HG03460 (cell line): ENCODE results near the gene CXCR4.

Source experiments
- ATAC-seq: cut with Tn5 transposase; IDR thresholded peaks from one replicate; pipeline ENCODE4 v1.9.1; 2021; ENCODE audit not compliant: unreplicated experiment

Gene CXCR4

DNA sequence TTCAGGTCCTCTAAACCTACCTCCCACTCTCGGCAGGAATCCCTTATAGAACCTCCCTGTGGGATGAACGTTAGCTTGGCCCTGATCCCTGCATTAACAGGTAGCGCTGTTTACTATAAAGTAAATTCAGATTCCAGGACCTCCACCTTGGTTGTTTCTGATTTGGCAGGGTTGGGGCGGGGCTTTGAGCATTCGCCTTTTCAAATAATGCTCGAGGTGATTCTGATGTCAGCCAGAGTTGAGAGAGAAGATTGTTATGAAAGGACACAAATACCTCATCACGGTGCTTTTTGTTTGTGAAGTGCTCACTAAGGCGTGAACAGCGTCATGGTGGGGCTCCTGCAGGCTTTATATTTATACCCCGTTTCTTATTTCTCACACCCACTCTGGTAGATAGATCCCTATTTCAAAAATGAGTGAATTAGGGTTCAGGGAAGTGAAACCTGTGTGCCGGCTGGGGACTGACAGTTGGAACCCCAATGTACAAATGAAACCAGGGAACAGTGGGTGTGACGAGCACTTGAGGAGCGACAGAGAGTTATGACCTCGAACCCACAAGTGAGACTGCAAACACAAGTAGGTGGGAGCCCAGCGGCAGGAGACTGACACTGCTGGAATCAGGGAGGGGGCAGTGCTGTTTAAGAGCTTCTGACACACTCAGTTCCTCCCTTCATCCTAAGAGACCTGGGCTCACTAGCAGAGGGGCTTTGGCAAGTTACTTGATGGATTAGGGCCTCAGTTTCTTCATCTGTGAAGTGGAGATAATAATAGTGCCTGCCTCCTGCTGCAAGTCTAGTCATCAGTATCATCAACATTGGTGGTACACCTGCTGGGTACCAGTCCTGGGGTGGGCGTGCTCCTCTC is 14.2 kb upstream of the CXCR4 start:
- ATAC-seq: peak; percentile 73

DNA sequence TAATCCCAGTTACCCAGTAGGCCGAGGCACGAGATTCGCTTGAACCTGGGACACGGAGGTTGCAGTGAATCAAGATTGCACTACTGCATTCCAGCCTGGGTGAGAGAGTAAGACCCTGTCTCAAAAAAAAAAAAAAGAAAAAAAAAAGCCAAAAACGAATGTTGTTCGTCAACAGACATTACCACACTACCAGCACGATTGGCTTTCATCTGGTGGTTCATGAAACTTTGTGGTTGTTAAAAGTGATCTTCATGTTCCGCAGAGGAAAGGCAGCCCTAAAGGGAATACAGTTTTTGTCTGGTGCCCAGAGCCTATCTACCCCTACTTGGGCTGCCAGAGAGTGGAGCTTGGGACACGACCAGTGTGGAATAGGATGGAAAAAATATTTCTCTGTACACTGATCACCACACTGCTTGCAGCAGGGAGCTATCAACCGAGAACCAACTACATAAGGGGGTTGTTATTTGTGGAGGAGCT is 13.6 kb upstream of the CXCR4 start:
- peak; percentile 5 for ATAC-seq

DNA sequence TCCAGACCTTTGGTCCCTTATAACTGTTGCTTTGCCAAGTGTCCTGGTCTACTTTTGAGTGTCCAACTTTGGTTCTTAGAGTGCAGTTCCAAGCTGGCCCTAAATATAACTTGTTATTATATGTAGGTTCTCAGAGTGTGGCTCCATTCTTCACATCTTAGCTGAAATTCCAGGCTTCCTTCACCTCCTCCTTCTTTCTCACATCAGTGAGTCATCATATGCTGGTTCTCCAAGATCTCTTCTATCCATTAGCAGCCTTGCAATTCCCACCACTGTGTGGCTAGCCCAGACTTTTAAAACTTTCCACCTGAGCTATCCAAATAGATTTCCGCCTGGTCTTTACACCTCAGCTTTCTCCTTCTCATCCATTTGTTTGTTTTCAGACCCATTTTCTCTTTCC is 12.6 kb upstream of the CXCR4 start:
- ATAC-seq: no peak

DNA sequence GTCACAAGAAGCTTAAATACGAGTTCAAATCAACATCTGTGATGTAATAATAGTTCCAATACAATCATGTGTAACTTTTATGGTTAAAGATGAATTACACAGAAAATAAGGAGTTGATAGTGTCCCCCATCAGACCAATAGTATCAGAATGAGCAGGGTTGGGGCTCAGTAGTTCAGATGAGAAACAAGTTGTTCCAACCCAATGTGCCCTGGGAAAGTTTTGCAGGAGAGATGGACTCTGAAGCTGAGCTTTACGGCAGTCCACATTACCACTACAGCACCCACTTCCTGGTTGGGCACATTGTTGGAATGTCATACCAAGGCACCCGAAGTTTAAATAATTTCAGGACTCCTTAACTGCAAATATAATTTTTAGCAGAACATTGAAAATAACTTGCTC is 12.1 kb upstream of the CXCR4 start:
- no peak for ATAC-seq

DNA sequence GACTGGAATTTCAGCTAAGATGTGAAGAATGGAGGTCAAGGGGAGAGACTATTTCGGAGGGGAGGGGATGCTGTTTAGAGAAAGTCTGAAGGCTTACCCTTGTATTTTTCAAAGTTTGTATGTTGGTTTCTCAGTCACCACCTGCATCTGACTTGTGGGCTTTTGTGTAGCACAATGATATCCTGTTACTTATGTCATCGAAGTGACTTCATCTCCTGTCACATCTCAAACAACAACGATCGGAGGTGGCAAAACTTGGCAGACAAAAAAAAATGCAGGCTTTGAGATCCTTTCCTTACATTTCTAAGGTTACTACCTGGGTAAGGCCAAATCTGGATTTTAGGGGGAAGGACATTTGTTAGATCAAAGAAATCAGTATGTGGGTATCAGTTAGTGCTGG is 11.7 kb upstream of the CXCR4 start:
- ATAC-seq: no peak

DNA sequence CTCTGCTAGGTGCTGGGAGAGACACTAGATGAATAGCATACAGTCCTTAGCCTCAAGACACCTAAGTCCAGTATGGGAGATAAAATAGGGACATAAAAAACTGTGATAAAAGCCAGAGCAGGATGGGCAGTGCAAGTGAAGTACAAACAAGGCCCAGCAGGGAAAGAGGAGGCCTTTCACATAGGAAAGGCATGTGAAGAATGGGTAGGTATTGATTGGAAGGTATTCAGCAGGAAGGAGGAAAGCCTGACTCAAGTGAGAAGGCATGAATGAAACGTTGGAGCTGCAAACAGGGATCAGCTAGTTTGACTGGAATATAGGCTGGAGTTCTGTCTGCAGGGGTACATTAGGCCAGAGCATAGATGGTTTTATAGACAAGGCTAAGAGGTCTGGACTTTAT is 11.0 kb upstream of the CXCR4 start:
- ATAC-seq: no peak

DNA sequence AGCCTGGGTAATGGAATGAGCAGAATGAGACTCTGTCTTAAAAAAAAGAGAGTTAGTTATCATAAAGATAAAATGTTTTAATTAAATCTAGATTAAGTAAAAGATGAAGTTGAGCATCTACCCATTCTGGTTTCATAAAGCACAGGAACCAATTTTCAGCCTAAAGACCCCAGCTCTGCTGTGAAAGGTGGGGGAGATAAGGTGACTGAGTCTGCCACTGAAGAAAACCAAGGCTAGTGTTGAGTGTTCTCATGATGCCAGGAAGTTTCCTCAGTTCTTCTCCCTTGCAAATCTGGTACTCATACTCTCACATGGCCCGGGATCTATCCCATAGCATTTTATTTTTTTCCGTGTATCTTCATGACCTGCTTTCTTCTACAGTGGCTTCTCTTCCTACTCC is 10.4 kb upstream of the CXCR4 start:
- ATAC-seq: no peak

DNA sequence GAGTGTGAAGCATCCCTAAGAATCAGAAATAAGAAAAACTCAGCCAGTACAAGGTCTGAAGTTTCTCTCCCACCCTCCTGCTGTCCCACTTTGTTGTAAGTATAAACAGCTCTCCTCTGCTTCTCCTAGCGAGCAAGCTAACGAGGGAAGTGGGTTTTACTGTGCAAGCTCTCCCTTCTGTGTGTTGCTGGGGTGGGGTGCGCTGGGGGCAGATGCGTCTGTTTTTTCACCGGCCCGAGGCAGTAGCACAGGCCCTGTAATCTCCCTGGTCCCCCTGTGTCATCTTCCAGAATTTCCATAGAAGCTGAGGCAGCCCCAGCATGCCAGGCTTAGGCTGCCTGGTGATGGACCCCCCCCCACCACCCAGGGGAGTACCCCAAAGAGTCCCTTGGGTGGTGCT is 9.4 kb upstream of the CXCR4 start:
- ATAC-seq: no peak

DNA sequence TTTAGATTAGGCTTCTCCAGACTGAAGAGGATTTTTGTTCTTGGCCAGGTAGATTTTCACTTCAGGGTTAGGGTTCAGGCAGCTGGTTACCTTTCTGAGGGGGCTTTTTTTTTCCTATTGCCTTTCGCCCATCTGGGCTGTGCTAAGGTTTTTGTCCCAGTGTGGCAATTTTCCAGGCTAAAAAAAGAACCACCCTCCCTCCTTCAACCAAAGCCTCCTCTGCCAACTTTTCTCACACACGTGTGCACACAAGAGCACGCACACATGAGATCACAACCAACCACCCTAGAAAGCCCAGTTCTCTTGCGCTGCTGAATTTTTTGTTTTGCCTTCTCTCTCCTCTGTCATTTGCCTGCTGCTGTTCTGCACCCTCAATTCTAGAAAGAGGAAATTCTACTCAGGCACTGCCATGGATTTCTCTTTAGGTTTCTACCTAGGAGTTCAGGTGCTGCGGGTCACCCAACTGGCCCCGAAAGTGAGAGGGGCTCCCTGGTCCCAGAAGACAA is 8.5 kb upstream of the CXCR4 start:
- ATAC-seq: no peak

DNA sequence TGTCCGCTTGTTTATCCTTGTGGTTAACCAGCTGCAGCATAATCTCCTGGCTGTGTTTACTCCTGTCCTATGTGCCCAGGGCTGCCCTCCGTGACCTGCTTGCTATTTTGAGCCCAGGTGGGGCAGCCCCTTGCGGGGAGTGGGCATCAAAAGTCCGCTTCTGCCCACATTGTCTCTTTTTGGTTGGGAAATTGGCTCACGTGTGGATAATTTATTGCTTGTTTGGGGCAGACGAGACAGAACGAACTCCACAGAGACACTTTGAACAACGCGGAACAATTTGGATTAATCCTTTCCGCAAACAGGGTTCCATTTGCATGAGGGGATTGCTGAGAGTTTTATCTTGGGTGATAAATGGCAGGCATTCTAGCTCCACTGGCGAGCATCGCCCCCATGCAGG is 8.1 kb upstream of the CXCR4 start:
- ATAC-seq: no peak

DNA sequence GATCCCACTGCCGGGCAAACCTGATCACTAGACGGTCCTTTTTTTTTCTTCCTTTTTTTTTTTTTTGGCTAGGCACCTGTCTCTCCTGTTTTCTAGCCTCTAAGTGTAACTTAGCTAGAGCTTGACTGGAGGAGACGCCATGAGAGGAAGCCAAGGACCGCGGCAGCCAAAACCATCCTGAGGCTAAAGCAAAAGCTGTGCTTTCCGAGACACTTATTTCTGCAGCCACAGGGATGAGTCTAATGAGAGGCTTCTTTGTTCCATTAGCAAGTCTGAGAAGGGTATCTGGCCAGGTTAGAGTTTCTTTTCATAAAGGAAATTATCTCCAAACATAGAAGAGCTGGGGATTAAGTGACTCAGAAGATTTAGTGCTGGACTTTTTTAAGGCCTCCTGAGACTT is 7.3 kb upstream of the CXCR4 start:
- no peak for ATAC-seq

DNA sequence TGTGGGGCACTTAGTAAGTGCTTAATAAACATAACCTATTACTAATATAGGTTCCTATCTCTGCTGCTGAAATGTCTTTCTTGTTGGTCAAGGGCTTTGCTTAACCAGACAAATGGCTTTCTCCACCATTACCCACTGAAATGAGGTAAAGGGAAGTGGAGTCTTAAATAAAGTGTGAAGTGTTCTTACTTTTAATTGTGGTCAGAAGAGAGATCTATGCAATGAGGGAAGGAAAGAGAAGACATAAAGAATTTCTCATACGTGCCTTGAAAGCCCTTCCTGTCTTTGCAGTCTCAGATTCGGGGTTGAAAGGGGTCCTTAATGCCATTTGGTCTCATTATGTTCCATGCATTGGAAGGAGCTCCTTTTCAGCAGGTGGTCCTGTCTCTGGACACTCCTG is 6.9 kb upstream of the CXCR4 start:
- no peak for ATAC-seq

DNA sequence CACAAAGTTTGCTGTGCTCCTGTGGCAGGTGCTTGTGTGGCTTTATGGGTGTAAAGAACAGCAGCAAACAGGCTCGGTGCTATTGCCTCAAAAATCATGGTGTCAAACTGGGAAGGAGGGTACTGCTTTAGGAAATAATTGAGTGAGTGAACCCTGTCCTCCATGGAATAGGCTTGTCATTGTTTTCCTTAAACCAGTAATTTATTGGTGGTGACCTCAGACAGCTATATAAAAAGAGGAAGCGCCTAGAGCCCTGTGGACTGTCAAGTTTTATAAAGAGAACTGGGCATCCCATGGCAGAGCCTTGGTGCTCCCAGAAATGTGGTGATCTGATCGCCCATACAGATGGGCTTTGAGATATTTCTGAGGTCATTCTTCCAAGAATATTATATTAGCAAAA is 4.7 kb upstream of the CXCR4 start:
- ATAC-seq: no peak

DNA sequence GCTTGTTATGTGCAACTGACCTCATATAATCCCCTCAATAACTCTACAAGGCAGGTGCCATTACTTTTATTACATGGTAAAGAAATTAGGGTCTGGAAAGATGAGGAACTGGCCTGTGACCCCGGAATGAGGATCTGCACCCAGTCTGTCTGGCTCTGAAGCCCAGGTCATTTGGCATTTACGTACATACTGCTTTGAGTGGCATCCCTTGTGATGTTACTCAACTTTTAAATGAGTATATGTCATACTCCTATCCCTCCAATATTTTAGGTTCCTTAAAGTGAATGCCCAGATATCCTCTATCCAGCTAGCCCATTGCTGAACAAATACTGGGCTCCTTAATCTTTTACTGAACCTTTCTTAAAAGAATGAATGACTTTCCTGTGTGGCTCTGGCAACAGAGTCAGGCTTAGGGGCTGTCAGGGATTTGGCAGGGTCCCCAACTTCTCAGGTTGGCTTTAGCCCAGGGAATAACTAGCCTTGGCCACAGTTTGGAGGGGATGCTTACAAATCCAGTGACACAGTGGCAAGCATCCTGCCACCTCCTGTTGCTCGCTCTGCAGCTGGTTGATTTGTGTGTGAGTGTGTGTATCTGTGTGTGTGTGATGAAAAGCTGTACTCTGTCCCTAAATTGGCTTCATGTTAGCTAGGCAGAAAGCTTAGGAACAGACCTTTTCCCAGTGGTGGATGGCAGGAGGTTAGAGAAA is 3.4 kb upstream of the CXCR4 start:
- no peak for ATAC-seq

DNA sequence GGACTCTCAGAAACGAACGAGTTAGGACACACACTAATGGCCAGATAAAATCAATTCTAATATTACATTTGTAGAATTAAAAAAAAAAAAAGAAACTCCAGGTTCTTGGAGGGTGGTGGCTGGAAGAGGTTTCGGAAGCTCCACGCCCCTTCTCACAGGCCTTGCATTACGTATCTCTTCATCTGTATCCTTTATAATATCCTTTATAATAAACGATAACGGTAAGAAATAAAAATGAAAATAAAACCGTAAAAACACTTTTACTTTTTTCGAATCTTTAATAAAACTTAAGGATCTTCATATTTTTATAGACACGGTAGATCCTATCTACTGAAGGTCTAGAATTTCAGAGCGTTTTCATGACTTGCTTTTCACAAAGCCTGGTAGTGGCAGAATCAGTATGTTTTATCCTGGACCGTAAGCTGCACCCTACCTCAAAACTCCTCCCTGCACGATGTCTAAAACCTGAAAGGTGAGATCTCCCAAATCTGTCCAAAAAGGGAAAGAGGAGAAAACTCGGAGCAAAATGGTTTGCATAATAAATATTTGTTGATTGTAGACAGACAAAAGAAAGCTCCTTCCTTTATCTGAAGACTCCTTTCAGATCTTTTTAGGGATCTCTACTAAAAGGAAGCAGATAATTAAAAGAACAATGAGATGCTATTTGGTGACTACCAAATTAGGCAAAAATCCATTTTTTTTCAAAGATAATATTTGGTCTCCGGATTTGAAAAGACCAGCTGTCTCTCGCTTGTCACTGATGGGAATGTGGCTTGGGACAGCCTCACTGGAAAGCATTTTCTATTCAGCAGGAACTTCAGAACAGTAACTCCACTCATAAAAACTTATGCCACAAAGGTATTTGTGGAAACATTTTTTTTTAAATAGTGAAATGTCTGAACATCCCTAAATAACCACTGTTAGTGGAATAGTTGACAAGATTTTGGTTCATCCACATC is 2.0 kb upstream of the CXCR4 start:
- ATAC-seq: no peak

DNA sequence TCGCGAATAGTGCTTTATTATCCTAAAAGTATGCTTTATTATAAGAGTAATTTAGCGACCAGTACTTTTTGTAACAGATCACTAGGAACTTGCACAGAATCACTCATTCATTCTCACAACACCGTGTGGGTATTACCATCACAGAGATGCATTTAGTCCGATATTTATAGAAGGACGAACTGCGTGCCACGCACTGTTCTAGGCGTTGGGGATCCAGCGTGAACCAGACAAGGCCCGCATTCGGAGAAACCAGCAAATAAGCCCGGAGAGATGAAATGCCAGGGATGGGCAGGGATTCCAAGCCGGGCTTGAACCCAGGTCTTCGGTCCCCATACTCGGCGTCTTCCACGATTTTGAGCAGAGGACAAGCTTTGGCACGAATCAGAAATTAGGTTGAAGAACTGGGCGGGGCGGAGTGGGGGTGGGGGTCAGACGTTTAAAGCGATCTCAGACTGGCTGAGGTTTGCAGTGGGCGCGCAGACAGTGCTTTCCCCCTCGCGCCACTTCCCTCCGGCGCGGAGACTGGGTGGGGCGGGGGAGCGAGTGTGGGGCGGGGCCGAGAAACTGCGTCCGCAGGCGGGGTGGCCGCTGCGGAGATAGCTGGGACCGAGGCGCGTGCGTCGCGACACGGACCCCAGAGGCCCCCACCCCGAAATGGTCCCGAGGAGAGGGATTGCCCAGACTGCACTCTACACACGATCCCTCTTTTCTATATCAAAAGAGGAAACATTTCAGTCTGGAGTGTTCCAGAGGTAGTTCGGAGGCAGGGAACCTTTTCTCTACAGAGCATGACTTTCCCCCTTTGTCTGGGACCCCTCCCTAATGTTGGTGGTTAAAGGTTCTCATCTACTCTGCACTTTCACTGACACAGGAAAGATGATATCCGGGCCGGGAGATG is 1.1 kb upstream of the CXCR4 start:
- ATAC-seq: no peak

DNA sequence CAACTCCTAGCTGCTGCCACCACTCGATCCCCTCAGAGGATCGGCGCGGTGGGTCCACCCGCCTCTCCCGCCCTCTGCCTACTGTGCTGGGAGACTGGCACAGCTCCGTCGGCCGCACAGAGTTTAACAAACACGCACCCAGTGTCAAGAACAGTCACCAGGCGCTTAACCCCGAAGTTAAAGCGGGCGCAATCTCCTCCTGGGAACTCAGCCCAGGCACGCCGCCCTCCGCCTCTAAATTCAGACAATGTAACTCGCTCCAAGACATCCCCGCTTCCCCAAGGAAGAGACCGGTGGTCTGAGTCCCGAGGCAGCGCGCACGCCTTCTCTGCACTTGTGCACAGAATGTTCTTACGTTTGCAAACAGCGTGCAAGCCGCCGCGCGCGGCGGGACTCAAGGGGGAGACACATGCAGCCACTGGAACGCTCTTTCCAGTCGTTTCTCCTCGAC is 533 bp downstream of the CXCR4 start:
- ATAC-seq: peak; percentile 17

DNA sequence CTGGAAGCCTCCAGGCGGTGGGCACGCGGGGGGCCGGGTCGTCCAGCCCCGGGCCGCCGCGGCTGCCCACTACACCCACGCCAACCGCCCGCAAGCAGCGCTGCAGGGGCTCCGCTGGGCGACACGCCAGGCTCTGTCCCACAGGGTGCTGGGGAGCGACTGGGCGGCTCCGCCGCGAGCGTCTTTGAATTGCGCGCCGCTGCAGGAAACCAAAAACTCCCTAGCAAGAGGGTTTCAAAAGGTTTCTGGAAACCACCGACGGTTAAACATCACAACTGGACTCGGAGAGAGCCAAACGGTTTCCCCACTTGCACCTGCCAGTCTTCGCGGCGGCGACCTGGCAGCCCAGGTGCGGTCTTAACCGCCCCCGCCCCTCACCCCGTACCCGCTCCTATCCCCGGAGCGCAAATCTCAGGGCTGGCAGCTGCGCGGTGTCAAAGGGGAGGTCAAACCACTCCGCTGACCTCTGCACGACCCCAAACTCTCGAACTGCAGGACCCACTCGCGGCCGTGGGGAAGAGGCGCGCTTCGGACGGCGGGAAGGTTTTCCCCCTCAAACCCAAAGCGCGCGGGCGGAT is 1.0 kb downstream of the CXCR4 start:
- peak; percentile 54 for ATAC-seq

DNA sequence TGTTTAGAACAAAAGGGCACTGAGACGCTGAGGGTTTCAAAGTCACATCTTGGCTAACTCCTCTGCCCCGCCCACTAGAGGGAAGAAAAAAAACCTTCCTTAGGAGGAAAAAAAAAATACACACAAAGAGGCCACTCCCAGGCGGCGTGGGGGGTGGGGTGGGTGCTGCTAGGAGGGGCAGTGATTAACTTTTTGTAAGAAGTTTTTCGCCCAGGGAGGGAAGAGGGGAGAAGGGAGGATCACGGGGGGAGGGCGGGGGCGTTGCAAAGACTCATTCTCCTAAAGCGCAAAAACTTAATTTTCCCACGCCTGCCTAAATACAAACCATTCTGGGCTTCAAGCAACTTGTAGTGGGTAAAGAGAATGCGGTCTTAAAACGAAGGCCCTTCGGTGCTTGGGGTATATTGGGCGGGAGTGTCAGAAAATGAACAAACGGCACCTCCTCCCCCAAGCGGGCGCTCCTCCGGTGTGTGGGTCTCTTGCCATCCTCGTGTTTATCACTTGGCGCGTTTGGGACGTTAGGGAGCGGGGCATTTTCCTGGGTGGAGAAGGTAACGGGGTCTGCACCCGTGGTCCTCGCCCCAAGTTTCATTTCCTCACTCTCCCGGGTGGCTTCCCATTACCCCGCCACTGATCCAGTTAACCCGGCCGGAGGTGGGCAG is 1.7 kb downstream of the CXCR4 start:
- ATAC-seq: peak; percentile 24
